Transverse colon (tissue), 4 donors: ENCODE measurements around the gene SLC25A52.

Experiments used
- EP300 ChIP-seq: sonication (generic); formaldehyde crosslinking; IDR thresholded peaks from one replicate; pipeline ENCODE4 v1.6.1; 2017; ENCODE audit warnings: antibody characterized with exemption, low read depth
- POLR2A ChIP-seq: fragments of 450-650 bp; IDR thresholded peaks from one replicate; pipeline ENCODE4 v1.6.1; 2016; ENCODE audit warnings: antibody characterized with exemption, mild to moderate bottlenecking, moderate library complexity
- POLR2AphosphoS5 ChIP-seq, 3 donors: sonication (generic); formaldehyde crosslinking; IDR thresholded peaks; one replicate each; pipeline ENCODE4 v1.6.1; 2016; ENCODE audit warnings: antibody characterized with exemption in 3 of 3
- TF ChIP-seq, protein P1 (sequence below), 5 experiments: fragments of 200-600 bp in 3 of 5; fragments of 450-650 bp in 2 of 5; sonication (generic) in 3 of 5; IDR thresholded peaks; 1 replicate in 2 of 5; 2 replicates in 3 of 5; pipeline ENCODE4 v1.5.1; 2016 to 2017; ENCODE audit warnings: antibody characterized with exemption in 5 of 5, inconsistent platforms in 3 of 5, mild to moderate bottlenecking in 2 of 5, moderate library complexity in 1 of 5

DNA sequence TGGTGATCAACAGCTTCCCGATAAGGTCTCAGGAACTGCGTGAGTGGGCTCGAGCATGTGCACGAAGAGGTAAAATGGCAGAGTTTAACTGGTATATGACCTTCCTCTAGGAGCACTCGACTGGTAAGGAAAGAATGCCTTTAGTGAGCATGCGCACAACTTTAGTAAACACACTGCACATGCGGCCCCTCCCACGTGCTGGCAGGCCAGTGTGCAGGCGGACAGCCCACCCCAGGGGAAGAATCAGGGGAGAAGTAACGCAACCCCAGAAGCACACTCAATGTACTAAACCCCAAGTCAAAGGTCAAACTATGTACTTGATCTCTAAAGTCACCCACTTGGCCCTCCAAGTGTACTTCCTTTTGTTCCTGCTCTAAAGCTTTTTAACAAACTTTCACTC lies 28.7 kb upstream of the SLC25A52 start:
- TF ChIP-seq, protein P1, sequence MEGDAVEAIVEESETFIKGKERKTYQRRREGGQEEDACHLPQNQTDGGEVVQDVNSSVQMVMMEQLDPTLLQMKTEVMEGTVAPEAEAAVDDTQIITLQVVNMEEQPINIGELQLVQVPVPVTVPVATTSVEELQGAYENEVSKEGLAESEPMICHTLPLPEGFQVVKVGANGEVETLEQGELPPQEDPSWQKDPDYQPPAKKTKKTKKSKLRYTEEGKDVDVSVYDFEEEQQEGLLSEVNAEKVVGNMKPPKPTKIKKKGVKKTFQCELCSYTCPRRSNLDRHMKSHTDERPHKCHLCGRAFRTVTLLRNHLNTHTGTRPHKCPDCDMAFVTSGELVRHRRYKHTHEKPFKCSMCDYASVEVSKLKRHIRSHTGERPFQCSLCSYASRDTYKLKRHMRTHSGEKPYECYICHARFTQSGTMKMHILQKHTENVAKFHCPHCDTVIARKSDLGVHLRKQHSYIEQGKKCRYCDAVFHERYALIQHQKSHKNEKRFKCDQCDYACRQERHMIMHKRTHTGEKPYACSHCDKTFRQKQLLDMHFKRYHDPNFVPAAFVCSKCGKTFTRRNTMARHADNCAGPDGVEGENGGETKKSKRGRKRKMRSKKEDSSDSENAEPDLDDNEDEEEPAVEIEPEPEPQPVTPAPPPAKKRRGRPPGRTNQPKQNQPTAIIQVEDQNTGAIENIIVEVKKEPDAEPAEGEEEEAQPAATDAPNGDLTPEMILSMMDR (IDR thresholded peaks at IDR 0.05) = no peak
- TF ChIP-seq POLR2A = no peak
- no peak for TF ChIP-seq POLR2AphosphoS5 (IDR thresholded peaks at IDR 0.05)
- no peak for TF ChIP-seq EP300
